ENCODE measurements around the gene UBN1. TPM values are rescaled to one million over a fixed set of nuclear protein-coding genes. Genes with fewer than 3 reads are reported as not detected.

The UBN1 gene
- polyA plus RNA-seq, 3 donors: 5.3 to 24.5 (median 7.3) TPM

- intact Hi-C loops (cut with micrococcal nuclease): no loop called here
- TF ChIP-seq CTCF (IDR thresholded peaks at IDR 0.05): no peak
- no peaks in the 10 kb centered on the region for H3K27me3 ChIP-seq (ENCODE audit: control insufficient read depth in 2 of 2, insufficient read depth in 2 of 2, low read length in 2 of 2)
- H3K27ac ChIP-seq (ENCODE audit: low read depth in 1 of 2, low read length in 2 of 2): peak overlapping the region in 1 of 2 donors; percentile 5
- H3K4me1 ChIP-seq (ENCODE audit: control insufficient read depth in 1 of 2, insufficient read depth in 2 of 2, low read length in 2 of 2): no peaks in the 10 kb centered on the region
- 97% methylated on average over 3 of the region's 4 CpGs for WGBS (ENCODE audit: insufficient coverage)
- no peaks in the 10 kb centered on the region for H3K27me3 Mint-ChIP-seq (ENCODE audit: low read depth in 3 of 3)
- H3K9ac ChIP-seq (ENCODE audit: insufficient read depth, low read length, poor library complexity, severe bottlenecking): no peak overlapping the region
- no peak overlapping the region for H3K4me3 ChIP-seq (replicated peaks in 1 of 3; ENCODE audit: low read depth in 2 of 3, low read length in 3 of 3)
- DNase-seq: no peak
- H3K27ac Mint-ChIP-seq: peak overlapping the region in 1 of 7 donors; percentile 37
- no peak overlapping the region for H2AFZ ChIP-seq (ENCODE audit: insufficient read depth, low read depth, low read length, poor library complexity, severe bottlenecking)
- peaks cover 83 to 100% of the 10 kb centered on the region in 2 donors for H3K36me3 Mint-ChIP-seq
- H3K4me1 Mint-ChIP-seq: no peaks in the 10 kb centered on the region
- H3K9me3 ChIP-seq (replicated peaks in 1 of 2; ENCODE audit: control insufficient read depth in 1 of 2, insufficient read depth in 1 of 2, low read length in 2 of 2): no peaks in the 10 kb centered on the region
- H3K79me2 ChIP-seq (ENCODE audit: insufficient read depth, low read length): peaks cover 3% of the 10 kb centered on the region
- H4K20me1 ChIP-seq (ENCODE audit: insufficient read depth, low read length): peaks cover 32% of the 10 kb centered on the region
- H3K36me3 ChIP-seq (replicated peaks in 1 of 2; ENCODE audit: control insufficient read depth in 1 of 2, insufficient read depth in 2 of 2, low read length in 2 of 2): peaks cover 86 to 100% of the 10 kb centered on the region in 2 donors
- no peak overlapping the region for H3K4me3 Mint-ChIP-seq
- no peak overlapping the region for H3K4me2 ChIP-seq (replicated peaks; ENCODE audit: extremely low read depth, low read length, poor library complexity, severe bottlenecking)
- H3K9me3 Mint-ChIP-seq: peaks cover 0 to 3% (median 0%) of the 10 kb centered on the region in 7 donors
These were observed 20.8 kb upstream of the UBN1 start for GRCh38 chr16:4826526-4826925.

GRCh38 chr16:4826980-4827379, 20.3 kb upstream of the UBN1 start:
- WGBS (ENCODE audit: insufficient coverage): 96% methylated on average over 10 of the region's 10 CpGs
- H3K4me1 Mint-ChIP-seq: no peaks in the 10 kb centered on the region
- peaks cover 83 to 100% of the 10 kb centered on the region in 2 donors for H3K36me3 Mint-ChIP-seq
- Histone ChIP-seq H3K4me1 (ENCODE audit: control insufficient read depth in 1 of 2, insufficient read depth in 2 of 2, low read length in 2 of 2) (no peaks in the 10 kb centered on the region), H3K27ac (ENCODE audit: low read depth in 1 of 2, low read length in 2 of 2) (peak overlapping the region in 1 of 2 donors; percentile 5), H3K79me2 (ENCODE audit: insufficient read depth, low read length) (peaks cover 3% of the 10 kb centered on the region), H2AFZ (ENCODE audit: insufficient read depth, low read depth, low read length, poor library complexity, severe bottlenecking) (no peak overlapping the region), H4K20me1 (ENCODE audit: insufficient read depth, low read length) (peaks cover 32% of the 10 kb centered on the region), H3K36me3 (replicated peaks in 1 of 2; ENCODE audit: control insufficient read depth in 1 of 2, insufficient read depth in 2 of 2, low read length in 2 of 2) (peaks cover 86 to 100% of the 10 kb centered on the region in 2 donors), H3K9me3 (replicated peaks in 1 of 2; ENCODE audit: control insufficient read depth in 1 of 2, insufficient read depth in 1 of 2, low read length in 2 of 2) (no peaks in the 10 kb centered on the region), H3K9ac (ENCODE audit: insufficient read depth, low read length, poor library complexity, severe bottlenecking) (no peak overlapping the region), H3K4me2 (replicated peaks; ENCODE audit: extremely low read depth, low read length, poor library complexity, severe bottlenecking) (no peak overlapping the region), H3K4me3 (replicated peaks in 1 of 3; ENCODE audit: low read depth in 2 of 3, low read length in 3 of 3) (no peak overlapping the region), H3K27me3 (ENCODE audit: control insufficient read depth in 2 of 2, insufficient read depth in 2 of 2, low read length in 2 of 2) (no peaks in the 10 kb centered on the region)
- H3K27ac Mint-ChIP-seq: peak overlapping the region in 2 of 7 donors; percentile 37 to 65
- no peak overlapping the region for H3K4me3 Mint-ChIP-seq
- DNase-seq: no peak
- intact Hi-C loops (cut with micrococcal nuclease): no loop called here
- no peaks in the 10 kb centered on the region for H3K27me3 Mint-ChIP-seq (ENCODE audit: low read depth in 3 of 3)
- no peak for TF ChIP-seq CTCF (IDR thresholded peaks at IDR 0.05)
- peaks cover 0 to 3% (median 0%) of the 10 kb centered on the region in 7 donors for H3K9me3 Mint-ChIP-seq
